Measurements from ENCODE around the gene HAUS1.
"Not testable (repeated sequence)": the region's sequence is repeated elsewhere in the genome, so short reads cannot be mapped to it uniquely, and the experiment has no call there.

The HAUS1 gene

DNA sequence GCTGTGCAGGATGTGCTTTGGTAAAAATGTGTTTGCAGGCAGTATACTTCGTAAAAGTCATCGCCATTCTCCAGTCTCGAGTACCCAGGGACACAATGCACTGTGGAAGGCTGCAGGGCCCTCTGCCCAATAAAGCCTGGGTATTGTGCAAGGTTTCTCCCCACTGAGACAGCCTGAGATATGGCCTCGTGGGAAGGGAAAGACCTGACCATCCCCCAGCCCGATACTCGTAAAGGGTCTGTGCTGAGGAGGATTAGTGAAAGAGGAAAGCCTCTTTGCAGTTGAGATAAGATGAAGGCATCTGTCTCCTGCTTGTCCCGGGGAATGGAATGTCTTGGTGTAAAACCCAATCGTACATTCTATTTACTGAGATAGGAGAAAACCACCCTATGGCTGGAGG lies 15.7 kb upstream of the HAUS1 start:
- not testable (repeated sequence) for DNase-seq (ENCODE audit: low spot score)

DNA sequence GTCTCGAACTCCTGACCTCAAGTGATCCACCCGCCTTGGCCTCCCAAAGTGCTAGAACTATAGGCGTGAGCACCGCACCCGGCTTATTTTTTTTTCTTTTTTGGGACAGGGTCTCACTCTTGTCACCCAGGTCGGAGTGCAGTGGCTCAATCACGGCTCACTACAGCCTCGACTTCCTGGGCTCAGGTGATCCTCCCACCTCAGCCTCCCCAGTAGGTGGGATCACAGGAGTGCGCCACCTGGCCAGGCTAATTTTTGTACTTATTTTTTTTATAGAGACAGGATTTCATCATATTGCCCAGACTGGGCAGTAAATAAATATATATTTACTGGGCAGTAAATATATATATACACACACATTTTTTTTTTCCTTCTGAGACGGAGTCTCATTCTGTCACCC lies 8.7 kb upstream of the HAUS1 start:
- no peak for DNase-seq (ENCODE audit: low spot score)

DNA sequence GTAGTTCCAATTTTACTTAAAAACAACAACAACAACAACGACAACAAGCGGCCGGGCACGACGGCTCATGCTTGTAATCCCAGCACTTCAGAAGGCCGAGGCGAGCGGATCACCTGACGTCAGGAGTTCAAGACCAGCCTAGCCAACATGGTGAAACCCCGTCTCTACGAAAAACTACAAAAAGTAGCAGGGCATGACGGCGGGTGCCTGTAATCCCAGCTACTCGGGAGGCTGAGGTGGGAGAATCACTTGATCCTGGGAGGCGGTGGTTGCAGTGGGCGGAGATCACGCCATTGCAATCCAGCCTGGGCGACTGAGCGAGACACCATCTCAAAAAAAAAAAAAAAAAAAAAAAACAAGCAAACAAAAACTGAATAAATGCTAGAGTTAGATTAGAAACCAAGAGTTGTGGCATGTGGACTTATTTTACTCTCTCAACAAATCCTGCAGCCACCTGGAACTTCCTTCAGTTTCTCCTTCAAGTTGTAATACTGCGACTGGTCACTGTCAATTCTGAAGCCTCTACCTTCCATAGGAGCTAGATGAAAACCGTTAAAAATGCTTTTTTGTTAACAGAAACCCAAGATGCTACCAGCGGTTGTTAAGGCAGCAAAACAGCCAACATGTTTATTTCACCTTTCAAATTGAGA lies 7.4 kb upstream of the HAUS1 start:
- peak; percentile 19 for DNase-seq (ENCODE audit: low spot score)

DNA sequence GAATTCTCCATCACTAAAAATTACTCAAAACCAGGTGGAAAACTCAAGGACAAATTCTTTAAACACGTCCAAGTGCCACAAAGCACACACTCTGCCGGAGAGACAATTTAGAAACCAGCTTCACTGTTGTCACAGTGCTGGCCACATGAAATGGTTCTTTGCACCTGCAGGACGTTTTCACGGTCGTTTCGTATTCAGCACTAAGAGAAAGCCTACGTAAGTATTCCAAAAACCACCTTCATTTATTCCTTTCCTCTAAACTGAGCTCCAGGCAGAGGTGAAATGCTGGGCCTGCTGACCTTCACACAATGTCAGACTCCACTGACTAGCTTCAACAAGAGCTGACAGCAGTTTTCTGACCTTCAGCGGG lies 6.8 kb upstream of the HAUS1 start:
- peak; percentile 3 for DNase-seq (ENCODE audit: low spot score)

DNA sequence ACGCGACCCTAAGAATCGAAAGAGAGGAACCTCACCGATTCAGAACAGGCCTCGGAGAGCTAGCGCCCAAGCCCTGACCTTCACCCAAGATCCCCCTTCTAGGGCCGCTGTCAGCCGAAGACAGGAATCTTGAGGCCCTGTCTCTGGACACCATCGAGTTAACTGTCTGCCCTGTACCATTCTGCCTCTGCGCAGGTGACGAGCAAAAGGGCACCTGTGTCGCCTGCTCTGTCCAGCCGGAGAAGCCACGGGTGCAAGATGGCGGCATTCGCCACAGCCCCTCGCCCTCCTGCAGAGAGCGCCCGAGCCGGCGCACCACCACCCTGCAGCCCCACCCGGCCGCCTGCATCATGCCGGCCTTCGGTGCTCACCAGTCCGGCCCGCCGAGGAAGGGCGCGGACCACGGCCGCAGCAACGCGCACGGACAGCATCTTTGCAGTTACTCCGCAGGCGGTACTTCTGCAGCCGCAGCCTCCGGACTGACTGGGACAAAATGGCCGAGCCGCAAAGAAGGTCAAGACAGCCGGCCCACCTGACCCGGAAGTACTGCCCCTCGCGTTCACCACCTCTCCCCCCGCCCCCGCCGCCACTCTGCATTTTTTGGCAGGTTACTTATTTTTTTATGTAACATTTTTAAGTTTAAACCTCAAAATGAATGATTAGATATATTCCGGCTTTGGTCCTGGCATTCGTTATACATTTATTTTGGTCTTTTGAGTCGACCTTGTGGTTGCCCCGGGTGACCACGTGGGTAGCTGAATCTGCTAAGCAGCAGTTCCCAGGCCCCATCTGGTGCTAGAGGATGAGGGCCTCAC lies 6.2 kb upstream of the HAUS1 start, which contains the start of gene ATP5F1A:
TSS of gene ATP5F1A (minus strand) at position 496 of the 815 bp plus-strand sequence. CDS start at position 431, 65 bp downstream.
- peak; percentile 86 for DNase-seq (ENCODE audit: low spot score)

DNA sequence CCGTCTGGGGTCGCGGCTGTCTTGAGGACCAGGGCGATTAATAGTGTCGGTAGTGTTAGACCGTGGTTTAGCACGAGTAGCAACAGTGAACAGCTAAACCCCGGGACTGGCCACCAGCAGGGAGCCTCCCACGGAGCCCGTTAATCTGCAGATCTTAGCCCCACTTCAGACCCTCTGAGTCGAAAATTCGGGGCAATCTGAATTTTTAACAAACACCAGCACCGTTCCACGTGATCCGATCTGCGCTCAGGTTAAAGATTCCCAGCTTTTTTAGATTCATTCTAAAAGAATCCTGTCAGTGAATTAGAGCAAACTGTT lies 5.6 kb upstream of the HAUS1 start:
- DNase-seq (ENCODE audit: low spot score): no peak

DNA sequence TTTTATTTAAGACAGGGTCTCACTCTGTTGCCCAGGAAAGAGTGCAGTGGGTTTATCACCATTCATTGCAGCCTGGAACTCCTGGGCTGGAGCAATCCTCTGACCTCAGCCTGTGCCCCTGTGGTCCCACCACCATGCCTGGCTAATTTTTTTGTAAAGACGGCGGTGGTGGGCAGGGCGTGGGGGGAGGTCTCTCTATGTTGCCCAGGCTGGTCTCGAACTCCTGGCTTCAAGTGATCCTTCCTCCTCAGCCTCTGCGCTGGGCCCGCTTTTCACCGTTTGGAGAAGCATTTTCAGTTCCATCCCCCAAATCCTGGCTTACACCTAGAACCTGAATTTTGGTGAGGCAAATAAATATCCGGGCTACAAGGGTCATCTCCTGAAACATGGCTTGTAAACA lies 4.7 kb upstream of the HAUS1 start:
- no peak for DNase-seq (ENCODE audit: low spot score)

DNA sequence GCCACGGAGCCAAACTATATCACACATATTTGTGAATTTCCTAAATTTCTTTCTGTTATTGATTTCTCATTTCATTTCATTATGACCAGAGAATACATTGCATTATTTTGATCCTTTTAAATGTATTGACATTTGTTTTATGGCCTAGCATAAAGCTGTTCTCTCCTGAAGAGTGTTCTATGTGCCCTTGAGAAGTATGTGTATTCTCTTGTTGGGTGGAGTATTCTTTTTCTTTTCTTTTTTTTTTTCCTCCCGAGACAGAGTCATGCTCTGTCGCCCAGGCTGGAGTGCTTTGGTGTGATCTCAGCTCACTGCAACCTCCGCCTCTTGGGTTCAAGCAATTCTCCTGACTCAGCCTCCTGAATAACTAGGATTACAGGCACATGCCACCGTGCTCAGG lies 5.2 kb downstream of the HAUS1 start:
- no peak for DNase-seq (ENCODE audit: low spot score)

DNA sequence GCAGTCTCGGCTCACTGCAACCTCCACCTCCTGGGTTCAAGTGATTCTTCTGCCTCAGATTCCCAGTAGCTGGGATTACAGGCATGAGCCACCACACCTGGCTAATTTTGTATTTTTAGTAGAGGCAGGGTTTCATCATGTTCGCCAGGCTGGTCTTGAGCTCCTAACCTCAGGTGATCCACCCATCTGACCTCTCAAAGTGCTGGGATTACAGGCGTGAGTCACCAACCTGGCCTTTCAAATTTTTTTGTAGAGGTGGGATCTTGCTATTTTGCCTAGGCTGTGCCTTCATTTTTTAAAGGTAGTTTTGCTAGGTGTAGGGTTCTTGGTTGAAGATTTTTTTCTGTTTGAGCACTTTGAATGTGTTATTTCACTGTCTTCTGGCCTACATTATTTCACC lies 6.2 kb downstream of the HAUS1 start:
- no peak for DNase-seq (ENCODE audit: low spot score)

DNA sequence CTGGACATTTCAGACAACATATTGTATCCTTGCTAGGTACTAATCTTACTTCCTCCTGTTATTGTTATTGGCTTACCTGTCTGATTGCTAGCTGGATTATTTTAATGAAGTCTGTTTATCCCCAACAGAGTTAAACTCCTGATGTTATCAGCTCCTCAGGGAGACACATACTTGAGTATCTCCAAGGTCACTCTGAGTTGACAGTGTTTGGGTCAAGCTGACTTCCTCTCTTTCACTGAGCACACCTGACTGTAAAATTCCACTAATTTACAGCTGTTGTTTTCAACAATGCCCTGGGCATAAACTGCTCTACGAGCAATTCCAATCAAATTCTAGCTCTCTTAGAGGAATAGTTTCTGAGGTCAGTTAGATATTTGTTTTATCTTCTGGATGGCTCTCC lies 9.6 kb downstream of the HAUS1 start:
- no peak for DNase-seq (ENCODE audit: low spot score)

DNA sequence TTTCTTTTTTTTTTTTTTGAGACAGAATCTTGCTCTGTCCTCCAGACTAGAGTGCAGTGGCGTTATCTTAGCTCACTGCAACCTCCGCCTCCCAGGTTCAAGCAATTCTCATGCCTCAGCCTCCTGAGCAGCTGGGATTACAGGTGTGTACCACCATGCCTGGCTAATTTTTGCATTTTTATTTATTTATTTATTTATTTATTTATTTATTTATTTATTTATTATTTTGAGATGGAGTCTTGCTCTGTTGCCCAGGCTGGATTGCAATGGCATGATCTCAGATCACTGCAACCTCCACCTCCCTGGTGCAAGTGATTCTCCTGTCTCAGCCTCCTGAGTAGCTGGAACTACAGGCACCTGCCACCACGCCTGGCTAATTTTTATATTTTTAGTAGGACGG lies 22.4 kb downstream of the HAUS1 start:
- DNase-seq (ENCODE audit: low spot score): not testable (repeated sequence)

DNA sequence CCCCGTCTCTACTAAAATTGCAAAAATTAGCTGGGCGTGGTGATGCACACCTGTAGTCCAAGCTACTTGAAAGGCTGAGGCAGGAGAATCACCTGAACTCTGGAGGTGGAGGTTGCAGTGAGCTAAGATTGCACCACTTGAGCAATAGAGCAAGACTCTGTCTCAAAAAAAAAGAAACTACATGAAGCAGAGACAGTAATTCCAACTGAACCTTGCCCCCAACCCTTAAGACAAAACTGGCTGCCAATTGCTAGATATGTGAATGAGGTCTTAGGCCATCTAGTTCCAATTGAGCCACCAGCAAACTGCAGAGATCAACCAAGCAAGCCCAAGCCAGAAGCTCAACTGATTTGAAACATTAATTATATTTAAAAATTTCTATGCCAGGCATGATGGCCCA lies 25.9 kb downstream of the HAUS1 start:
- DNase-seq (ENCODE audit: low spot score): no peak

DNA sequence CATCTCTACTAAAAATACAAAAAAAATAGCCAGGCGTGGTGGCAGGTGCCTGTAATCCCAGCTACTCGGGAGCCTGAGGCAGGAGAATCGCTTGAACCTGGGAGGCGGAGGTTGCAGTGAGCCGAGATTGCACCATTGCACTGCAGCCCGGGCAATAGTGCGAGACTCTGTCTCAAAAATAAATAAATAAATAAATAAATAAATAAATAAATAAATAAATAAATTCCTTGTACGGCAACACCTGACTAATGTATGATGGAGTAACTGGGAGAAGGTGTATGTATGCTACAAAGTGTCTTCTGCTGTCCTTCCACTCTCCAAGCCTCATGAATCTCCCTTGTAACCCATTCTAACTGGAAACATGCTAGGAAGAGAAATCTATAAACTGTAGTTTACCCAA lies 26.4 kb downstream of the HAUS1 start:
- DNase-seq (ENCODE audit: low spot score): not testable (repeated sequence)

DNA sequence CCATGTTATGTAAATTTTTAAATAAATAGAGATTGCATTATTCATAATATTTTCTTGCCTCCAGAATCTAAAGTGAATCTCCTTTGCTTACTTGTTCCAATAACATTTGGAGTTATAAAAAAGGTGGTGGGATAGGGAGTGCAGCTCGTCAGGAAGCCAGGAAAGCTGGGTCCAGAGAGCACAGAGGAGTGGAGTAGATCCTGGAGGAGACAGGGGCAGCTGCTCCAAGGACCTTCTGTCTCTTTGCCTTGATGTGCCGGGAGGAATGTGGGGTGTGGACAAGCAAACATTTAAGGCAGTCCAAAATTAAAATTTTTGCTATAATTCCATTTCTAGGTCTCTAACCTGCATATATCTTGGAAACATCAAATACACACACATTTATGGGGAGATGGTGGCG lies 29.3 kb downstream of the HAUS1 start:
- no peak for DNase-seq (ENCODE audit: low spot score)

DNA sequence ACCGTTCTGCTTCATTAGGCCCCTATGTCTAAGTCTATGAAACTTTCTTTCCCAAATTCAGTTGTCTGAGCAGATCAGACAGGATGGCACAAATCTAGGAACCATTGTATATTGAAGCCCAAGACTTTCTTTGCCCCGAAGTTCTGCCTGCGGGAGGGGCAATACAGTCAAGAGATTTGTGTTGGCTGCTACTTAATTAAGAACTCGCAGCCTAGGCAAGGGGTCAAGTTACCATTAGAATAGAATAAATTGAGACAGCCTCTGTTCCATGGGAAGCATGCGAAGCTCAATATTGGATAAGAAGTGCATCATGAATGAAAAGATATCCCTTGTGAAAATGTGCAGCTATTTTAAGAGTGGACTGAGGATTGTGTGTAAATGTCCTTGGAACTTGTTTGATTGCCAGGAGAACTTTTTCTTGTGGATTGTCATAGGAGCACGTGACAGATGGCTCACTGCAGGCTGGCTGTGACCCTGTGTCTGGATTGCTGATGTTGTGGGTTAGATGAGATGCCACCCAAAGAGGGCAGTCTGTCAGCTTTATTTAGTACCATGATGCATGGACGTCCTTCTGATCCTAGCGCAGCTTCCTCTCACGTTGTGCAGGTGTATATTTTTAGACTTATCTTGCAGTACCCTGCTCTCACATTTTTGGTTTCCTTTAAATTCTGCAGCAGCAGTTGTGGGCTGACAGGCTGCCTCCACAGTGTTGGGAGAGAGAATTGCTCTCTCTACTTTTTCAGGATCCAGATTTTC lies 30.9 kb downstream of the HAUS1 start:
- no peak for DNase-seq (ENCODE audit: low spot score)

DNA sequence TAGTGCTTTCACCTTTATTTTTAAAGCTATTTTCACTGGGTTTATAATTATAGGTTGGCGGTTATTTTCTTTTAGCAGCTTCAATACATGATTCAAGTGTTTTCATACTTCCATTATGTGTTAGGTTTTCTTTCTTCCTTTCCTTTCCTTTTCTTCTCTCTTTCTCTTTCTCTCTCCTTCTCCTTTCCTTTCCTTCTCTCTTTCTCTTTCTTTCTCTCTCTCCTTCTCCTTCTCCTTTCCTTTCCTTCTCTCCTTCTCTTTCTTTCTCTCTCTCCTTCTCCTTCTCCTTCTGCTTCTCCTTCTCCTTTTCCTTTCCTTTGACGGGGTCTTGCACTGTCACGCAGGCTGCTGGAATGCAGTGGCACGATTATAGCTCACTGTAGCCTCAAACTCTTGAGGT lies 36.0 kb downstream of the HAUS1 start:
- DNase-seq (ENCODE audit: low spot score): no peak

DNA sequence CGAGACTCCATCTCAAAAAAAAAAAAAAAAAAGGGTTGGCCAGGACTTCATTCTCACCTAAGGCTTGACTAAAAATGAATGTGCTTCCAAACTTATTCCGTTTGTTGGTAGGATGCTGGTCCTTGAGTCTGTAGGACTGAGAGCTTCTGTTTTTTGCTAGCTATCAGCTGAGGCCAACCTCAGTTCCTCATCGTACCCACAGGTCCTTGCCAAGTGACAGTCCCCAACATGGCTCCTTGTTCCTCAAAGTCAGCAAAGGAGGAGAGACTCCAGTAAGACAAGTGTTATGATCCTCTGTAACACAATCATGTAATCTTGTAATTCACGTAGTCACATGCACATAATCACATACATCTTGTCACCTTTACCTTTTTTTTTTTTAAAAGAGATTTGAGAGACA lies 37.0 kb downstream of the HAUS1 start:
- DNase-seq (ENCODE audit: low spot score): no peak

DNA sequence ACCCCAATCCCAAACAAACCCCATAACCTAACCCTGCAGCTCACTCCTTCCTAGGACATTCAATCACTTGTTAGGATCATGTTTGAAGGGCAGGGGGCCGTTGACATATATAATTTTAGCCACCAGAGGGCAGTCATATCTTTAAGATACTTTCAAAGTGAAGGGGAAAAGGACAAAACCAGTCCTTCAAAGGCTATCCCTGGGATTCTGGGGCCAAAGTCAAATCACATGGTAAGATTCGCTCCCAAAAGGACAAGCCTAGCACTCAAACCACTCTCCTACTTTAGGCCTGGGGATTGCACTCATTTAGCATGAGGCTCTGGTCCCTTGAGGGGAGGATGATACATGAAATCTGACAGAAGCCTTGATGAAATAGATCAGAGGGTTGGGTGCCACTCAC lies 44.6 kb downstream of the HAUS1 start:
- peak; percentile 34 for DNase-seq (ENCODE audit: low spot score)

DNA sequence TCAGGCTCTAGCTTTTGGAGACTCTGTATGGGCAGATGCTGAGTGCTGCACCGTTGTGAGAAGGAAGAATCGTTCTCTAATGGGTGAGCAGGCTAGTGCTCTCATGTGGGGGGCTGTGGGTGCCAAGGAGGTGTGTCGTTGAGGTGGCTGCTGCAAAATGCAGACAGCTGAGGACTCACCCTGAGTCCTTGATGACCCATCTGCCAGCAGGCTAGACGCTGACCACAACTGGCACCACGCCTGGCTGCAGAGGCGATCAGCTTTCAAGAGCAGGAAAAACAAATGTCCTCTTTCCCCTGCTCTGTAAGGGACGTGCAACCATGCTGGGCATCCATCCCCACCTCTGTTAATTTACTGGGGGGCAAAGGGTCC lies 48.2 kb downstream of the HAUS1 start:
- DNase-seq (ENCODE audit: low spot score): no peak

DNA sequence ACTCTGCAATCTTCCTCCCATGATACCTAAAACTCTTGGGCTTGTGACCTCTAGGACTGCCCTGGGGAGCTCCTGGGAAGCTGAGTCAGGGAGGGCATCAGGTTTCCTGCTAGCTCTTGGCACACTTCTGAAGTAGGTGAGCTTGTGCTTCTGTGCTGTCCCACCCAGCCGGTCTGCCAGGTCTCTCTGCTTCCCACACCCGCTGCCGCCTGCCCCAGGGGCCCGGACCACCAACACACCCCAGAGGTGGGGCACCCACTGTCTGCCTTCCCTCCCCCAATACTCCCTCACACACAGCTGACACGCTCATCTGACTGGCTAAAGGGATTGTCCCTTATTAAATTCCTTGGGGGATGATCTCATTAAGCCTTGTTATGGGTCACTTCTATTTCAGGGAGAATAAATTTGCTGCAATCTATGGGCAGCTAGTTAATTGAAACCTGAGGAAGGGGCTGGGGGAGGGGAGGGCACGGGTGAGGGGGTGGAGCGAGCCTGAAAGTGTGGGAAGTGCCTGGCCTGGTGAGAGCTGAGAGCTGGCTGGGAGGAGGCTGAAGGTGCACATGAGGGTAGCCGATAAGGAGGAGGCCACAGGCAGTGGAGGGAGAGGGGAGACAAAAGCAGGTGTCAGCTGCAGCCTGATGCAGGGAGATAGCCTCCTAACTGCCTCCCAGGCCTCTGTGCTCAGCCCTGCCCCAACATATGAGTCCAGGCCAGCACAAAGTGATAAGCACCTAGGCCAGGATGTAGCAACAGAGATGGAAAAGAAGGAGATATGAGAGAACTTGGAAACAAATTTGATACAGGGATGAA lies 48.8 kb downstream of the HAUS1 start:
- no peak for DNase-seq (ENCODE audit: low spot score)

DNA sequence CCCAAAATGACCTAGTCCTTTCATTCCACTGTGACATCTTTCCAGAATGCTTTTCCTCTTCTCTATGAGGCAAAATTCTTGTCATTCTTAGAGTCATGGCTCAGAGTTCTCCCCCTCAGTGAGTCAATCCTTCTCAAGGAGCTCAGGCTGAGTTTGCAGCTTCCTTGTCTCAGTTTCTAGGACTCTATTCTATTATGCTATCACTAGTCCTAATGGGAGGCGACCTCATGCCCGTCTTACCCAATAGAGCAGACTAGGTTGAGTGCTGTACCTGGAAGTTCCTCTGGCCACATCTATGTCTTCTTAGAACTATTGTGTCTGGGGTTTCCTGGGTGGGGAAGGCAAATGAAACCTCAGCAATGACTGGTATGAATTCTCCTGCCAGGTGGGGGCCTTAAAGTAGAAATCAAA lies 51.5 kb downstream of the HAUS1 start:
- DNase-seq (ENCODE audit: low spot score): no peak

DNA sequence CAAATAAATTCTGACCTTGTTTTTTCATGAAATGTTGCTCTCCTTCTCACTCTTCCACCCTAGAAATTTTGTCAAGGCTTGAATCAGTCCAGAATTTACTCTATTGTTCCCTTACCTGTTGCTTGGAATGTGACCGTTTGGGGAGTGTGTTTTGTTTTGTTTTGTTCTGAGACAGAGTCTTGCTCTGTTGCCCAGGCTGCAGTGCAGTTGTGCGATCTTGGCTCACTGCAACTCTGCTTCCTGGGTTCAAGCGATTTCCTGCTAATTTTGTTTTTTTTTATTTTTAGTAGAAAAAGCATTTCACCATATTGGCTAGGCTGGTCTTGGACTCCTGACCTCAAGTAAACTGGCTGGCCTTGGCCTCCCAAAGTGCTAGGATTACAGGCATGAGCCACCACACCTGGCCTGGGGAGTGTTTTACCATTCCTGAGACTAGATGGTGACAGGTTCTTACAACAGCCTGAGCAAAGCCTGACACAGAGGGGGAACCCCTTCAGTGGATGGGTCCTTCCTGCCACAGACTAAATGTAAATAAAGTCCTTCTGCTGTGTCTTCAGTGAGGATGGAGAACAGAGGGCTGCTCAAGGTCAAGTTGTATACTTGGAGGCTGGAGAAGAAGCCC lies 52.0 kb downstream of the HAUS1 start:
- no peak for DNase-seq (ENCODE audit: low spot score)
